GM15510 (cell line): ENCODE data around the gene STK32B.

ENCODE experiments used
- POLR2A ChIP-seq: IDR thresholded peaks from 3 replicates; pipeline ENCODE4 v1.6.1; 2011; ENCODE audit warnings: borderline replicate concordance; ENCODE audit not compliant: insufficient read length; ENCODE audit errors: extremely low read depth

STK32B gene

GRCh38 chr4:5156682-5157081 is 105.4 kb downstream of the STK32B start:
- TF ChIP-seq POLR2A = no peak

- TF ChIP-seq POLR2A = no peak
Measured at GRCh38 chr4:5157791-5158770, 106.8 kb downstream of the STK32B start.

- TF ChIP-seq POLR2A = no peak
Measured at GRCh38 chr4:5158825-5159224, 107.5 kb downstream of the STK32B start.

GRCh38 chr4:5160668-5161067 is 109.4 kb downstream of the STK32B start:
- no peak for TF ChIP-seq POLR2A

GRCh38 chr4:5162909-5163508 is 111.7 kb downstream of the STK32B start:
- no peak for TF ChIP-seq POLR2A

GRCh38 chr4:5164221-5164912 is 113.1 kb downstream of the STK32B start:
- TF ChIP-seq POLR2A = no peak

- TF ChIP-seq POLR2A = no peak
Measured at GRCh38 chr4:5165420-5166369, 114.4 kb downstream of the STK32B start.

GRCh38 chr4:5166377-5166776 is 115.1 kb downstream of the STK32B start:
- TF ChIP-seq POLR2A = no peak

- no peak for TF ChIP-seq POLR2A
Measured at GRCh38 chr4:5168891-5169290, 117.6 kb downstream of the STK32B start.

GRCh38 chr4:5184606-5185005 is 133.3 kb downstream of the STK32B start:
- TF ChIP-seq POLR2A = no peak

GRCh38 chr4:5185551-5185950 is 134.3 kb downstream of the STK32B start:
- TF ChIP-seq POLR2A = no peak

- TF ChIP-seq POLR2A = no peak
Measured at GRCh38 chr4:5186271-5187064, 135.2 kb downstream of the STK32B start.

GRCh38 chr4:5188130-5188529 is 136.8 kb downstream of the STK32B start:
- no peak for TF ChIP-seq POLR2A
